ENCODE measurements around the gene KIAA1671.

Gene KIAA1671

DNA sequence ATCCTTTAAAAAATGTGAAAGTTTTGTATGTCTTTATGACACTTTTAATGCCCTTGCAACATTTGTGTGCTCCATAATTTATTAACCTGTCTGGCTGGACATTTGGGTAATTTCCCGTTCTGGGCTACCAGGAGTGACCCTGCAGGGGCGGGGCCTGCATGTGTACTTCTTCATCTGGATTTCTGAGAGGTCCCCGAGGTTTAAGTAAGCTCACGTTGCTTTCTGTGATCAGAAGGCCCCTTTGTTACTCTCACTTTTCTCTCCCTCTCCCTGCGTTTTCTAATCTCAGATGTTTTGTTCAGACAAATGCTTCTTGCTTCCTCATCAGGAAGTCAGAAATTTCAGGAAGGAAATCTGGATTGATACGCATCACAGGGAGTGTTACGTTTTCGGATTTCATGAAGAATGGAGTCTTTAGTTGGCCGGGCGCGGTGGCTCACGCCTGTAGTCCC, 168.3 kb downstream of the KIAA1671 start:
- no peak for DNase-seq

DNA sequence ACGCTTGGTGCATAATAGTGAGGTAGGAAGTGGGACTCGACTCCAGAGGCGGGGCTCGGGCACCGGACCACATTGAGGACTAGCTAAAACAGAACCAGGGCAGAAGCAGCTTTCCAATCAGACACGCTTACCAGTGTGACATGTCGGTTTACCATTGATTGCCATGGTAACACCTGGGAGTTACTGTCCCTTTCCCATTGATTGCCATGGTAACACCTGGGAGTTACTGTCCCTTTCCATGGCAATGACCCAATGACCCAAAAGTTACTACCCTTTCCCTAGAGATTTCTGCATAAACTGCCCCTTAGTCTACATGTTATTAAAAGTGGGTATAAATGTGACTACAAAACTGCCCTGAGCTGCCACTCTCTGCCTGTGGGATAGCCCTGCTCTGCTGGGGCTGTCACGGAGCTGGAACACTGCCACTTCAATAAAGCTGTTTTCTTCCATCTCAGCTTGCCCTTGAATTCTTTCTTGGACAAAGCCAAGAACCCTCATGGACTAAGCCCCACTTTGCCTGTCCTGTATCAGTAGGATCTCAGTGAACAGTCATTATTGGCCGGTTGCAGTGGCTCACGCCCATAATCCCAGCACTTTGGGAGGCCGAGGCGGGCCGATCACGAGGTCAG, 169.7 kb downstream of the KIAA1671 start:
- DNase-seq: no peak

DNA sequence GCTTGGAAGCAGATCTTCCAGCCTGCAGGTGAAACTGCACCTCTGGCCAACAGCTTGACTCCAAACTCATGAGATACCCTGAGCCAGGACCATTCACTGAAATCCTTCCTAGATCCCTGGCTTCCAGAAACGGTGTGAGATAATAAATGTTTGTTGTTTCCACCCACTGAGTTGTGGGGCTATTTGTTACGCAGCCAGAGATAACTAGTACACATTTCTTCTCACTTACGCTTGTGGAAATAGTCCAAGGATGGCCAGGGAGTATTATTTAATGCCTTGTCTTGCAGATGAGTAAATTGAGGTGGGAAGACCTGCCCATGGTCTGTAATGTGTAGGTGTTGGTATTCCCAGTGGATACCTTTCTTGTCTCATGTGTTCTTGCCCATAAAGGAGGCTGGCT, 171.2 kb downstream of the KIAA1671 start:
- DNase-seq: no peak

DNA sequence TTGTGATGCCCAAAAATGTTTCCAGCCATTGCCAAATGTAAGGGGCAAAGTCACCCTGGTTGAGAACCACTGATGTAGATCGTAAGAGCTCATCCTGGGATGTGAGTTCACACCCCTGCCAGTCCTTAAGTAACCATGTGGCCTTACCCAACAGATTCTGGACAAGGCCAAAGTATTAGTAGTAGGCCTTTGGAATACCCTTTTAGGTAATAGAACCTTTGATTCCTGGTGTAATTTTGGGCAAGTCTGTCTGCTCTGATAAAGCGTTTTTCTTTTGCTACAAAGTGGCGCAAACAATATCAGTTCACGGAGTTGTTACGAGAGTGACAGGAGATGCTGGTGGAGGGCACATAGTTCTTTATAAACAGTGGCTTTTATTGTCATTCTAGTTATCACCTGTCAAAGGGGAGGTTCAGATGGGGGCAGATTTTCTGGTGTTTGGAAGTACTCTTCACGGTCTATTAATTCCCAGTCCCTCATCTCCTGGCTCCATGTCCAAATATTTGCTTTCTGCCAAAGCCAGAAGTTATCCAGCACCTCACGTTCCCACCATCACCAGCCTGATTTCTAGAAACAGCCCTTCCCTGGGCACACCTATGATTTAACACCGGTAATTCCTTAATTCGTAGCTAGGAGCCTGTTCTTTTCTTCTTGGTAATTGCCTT, 173.3 kb downstream of the KIAA1671 start:
- DNase-seq: no peak

GRCh38 chr22:25126510-25126909, 174.0 kb downstream of the KIAA1671 start:
- DNase-seq: no peak

- DNase-seq: no peak
These were observed 174.8 kb downstream of the KIAA1671 start for GRCh38 chr22:25127318-25127717.

- no peak for DNase-seq
These were observed 177.9 kb downstream of the KIAA1671 start for GRCh38 chr22:25130462-25130861.

DNA sequence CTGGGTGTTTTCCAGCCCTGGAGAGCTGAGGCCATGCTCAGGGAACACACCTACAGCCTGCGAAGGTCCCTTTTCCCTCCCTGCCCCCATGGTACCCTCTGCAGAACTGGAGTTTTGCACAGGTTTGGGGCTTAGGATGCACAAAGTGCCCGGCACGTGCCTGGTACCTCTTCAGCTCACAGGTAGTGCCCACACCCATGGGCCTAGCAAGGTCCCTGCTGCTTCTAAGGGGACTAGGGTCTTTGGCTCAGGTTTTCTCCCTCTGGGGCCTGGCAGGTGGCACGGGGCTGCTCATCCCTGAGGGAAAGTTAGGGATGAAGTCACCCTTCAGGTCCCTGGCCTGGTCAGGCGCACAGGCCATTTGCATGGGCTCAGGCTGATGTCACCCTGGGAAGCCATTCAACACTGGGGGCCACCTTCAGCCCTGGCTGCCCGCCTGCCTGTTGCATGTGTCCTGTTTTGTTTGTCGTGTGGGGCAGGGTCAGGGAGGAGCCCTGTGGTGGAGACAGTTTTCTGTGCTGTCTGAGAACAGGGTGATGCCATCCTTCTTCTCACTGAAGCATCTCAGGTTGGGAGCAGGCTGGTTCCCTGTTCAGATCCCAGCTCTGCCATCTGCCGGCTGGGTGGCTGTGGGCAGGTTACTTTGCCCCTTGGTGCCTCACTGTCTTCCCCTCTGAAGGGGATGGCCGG, 178.8 kb downstream of the KIAA1671 start:
- no peak for DNase-seq

DNA sequence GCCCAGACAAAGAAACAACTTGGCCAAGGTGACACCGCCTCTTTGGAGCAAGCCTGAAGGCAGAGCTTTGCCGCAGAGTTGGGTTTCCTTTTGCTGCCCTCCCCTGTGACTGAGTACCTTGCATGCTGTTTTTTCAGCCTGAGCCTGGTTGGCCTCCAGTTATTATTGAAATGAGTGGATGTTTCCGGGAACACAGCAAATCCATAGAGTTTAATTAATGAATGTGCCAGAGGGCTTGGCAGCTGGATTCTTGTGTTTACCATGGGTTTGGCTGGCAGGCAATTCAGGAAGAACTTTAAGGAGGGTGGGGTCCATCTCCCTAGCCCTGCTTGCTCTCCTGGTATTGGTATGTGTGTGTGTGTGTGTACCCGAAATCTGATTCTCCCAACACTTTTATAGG, 181.5 kb downstream of the KIAA1671 start:
- DNase-seq: no peak

DNA sequence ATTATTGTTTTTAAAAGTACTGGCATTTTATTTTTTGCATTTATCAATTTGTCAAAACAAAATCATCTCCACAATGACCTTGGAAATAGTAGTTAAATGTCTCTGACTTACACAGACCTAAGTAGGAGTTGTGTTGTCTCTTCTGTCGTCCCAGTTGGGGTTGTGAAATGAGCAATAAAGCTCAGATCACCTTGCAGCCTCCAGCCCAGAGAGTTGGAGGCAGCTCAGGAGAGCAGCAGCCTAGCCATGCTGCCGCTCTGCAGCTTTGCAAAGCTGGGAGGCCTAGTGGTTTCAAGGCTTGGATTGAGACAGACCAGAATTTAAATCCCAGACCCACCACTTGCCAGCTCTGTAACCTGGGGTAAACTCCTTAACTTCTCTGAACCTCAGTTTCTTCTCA, 181.9 kb downstream of the KIAA1671 start:
- DNase-seq: no peak

DNA sequence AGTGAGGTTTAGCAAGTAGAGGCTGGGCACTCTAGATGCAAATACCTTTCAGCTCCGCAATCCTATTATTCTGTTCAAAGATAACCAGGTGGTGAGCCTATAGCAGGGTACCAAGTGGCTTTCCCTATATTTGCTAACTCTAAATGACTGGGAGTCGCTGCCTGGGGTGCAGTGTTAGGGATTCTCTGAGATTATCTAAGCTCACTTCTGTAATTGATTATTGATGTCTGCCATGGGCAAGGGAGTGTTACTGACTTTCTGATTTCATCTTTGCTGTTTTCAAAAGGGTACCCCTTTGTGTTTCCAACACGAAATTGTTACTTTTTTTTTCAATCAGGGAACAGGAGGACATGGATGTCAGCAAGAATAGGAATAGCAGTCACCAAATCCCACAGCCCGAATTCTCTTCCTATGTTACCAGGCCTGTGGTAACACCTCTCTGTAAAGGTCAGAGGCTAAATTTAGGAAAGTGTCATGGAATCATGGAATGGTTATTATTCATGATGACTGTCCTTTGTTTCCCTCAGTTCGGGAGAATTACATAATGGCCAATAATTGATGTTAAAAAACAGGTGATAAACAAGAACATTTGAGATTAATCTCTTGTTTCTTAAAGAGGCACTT, 184.5 kb downstream of the KIAA1671 start:
- DNase-seq: no peak

DNA sequence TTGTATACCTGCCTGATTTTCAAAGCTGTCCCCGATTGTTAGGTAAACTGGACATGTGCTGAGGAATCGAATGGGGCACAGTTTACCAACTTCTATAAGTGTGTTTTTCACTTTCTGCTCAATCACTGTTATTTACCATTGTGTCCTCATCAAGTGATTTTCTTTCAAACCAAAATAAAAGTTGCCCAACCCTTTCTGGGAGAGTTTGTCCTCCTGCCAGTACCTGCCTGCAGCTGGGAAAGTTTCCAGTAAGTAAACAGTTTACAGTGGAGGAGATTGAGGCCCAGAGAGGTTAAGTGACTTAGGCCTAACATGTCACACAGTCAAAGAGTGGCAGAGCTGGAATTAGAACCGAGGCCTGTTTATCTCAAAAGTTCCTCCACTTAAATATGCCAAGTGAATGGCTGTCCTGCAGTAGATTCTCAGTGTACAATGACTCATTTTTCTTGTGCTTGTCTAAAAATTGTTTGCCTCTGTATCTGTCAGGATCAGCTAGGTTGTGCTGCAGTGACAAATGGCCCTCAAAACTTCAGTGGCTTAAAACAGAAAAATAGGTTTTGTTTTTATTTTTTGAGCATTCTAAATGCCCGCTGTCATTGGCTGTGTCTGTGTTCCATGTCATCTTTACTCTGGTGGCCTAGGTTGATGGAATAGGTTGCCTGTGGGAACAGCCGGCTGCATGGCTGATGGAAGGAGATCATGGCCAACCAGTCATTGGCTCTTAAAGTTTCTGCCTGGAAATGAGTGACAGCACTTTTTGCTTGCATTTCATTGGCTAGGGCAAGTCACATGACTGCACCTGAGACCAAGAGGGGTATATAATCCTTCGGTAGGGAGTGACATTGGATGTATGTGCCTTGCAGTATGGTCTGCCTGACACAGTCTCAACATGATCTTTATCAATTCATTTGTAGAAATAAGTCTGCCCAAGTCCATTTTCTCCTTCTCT, 185.3 kb downstream of the KIAA1671 start:
- no peak for DNase-seq

GRCh38 chr22:25139062-25139461, 186.5 kb downstream of the KIAA1671 start:
- DNase-seq: no peak

DNA sequence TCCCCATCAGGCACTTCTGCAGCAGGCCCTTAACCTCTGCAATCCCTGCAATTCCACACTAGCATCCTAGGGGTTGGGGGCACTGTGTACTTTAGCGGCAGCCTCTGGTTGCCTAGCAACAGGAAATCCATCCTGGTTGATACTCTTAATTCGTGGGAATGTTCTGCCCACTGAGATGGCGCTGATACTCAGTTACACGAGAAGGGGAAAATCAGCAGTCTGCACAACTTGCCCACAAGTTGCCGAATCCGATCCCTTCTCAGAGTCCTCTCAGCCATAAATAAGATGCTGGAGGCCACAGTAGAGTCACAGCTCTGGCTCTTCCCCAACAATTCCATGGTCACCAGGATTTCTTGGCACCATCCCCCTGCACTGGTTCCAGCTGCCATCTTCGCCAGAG, 189.6 kb downstream of the KIAA1671 start:
- DNase-seq: no peak

GRCh38 chr22:25143156-25144076, 190.9 kb downstream of the KIAA1671 start:
- no peak for DNase-seq

- DNase-seq: no peak
These were observed 192.0 kb downstream of the KIAA1671 start for GRCh38 chr22:25144522-25144921.

DNA sequence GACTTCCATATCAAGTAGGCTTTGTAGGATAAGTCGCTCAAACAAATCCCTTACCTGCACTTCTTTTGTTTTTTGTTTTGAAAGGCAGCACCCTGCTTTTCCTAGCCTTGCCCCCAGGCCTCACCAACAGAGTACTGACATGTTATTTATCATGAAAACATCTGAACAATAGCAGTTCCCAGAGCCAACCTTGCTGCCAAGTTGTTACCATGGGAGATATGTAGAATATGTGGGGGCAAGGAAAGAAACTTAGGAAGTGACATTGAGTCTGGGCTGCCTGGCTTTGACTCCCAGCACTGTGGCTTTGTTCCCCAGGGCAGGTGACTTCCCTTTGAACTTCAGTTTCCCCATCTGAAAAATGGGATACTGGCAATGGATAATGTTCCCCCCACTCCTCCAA, 193.8 kb downstream of the KIAA1671 start:
- no peak for DNase-seq

GRCh38 chr22:25146906-25147641, 194.6 kb downstream of the KIAA1671 start:
- DNase-seq: no peak

GRCh38 chr22:25147642-25147928, 195.1 kb downstream of the KIAA1671 start:
- no peak for DNase-seq

DNA sequence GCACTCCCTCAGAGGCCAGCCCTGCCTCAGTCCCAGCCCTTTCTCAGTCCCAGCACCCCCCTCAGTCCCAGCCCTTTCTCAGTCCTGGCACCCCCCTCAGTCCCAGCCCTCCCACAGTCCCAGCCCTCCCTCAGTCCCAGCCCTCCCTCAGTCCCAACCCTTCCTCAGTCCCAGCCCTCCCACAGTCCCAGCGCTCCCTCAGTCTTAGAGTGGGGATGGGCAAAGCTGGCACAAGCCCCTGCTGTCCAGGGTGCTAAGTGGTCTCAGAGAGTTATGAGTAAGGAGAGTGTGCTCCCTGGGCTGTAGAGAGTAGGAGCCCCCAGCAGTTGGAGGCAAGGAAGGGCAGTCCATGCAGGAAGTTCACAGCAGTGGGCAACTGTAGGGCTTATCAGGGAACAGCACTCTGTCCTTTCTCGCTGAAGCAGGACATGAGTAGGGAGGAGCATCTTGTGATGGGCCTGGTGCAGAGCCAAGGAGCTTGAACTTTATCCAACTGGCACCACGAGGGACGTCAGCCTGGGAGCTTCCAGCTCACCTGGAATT, 195.7 kb downstream of the KIAA1671 start:
- DNase-seq: no peak

DNA sequence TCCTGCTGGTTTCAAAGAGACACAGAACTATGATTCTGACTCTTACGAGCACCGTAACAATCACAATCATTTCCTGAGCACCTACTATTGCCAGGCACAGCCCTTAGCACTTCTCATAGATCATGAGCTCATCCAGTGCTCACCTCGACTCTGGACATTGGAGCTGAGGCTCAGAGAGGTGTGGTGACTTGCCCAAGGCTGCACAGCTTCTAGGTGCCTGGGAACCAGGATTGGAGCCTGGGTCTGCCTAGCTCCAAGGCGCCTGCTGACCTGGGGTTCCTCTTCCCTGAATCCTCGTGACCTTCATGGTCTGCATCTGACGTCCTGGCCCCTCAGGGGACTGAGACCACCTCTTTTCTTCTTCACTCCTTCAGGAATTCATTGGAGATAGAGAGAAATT, 196.5 kb downstream of the KIAA1671 start:
- DNase-seq: no peak
